Astrocyte (in vitro differentiated cells and primary cell): ENCODE results near the gene ACTG2. TPM values are rescaled to one million over a fixed set of nuclear protein-coding genes. Genes with fewer than 3 reads are reported as not detected.
A peak's percentile ranks its signal among the peaks of the same experiment; 100 is the strongest.

Experiments used
- DNase-seq: peaks from one replicate; pipeline ENCODE4 v3.0.0-alpha.2; 2010; ENCODE audit warnings: low read depth
- FAIRE-seq: peaks from 2 replicates; lab custom pipeline; 2011; peaks lifted over from hg19 to GRCh38; lab: Jason Lieb, UNC
- H2AFZ ChIP-seq: 2 replicates; pipeline ENCODE4 v1.6.0; 2012; ENCODE audit warnings: low read depth, low read length, inconsistent platforms
- H3K27ac ChIP-seq: 2 replicates; pipeline ENCODE4 v1.5.1; 2011; ENCODE audit warnings: low read depth, low read length, inconsistent platforms
- H3K27me3 ChIP-seq: 2 replicates; pipeline ENCODE4 v1.6.0; 2011; ENCODE audit warnings: low read length, inconsistent platforms; ENCODE audit not compliant: insufficient read depth
- H3K36me3 ChIP-seq: 2 replicates; pipeline ENCODE4 v1.5.1; 2011; ENCODE audit warnings: low read length, inconsistent platforms; ENCODE audit not compliant: insufficient read depth
- H3K4me1 ChIP-seq: 2 replicates; pipeline ENCODE4 v1.5.1; 2011; ENCODE audit warnings: low read length, inconsistent platforms; ENCODE audit not compliant: insufficient read depth
- H3K4me2 ChIP-seq: 2 replicates; pipeline ENCODE4 v1.6.0; 2012; ENCODE audit warnings: low read length, inconsistent platforms
- H3K4me3 ChIP-seq: 2 replicates; pipeline ENCODE4 v1.5.1; 2011; ENCODE audit warnings: low read depth, mild to moderate bottlenecking, low read length, inconsistent platforms; ENCODE audit not compliant: insufficient read depth
- H3K79me2 ChIP-seq: 2 replicates; pipeline ENCODE4 v1.6.0; 2012; ENCODE audit warnings: mild to moderate bottlenecking, low read length, inconsistent platforms; ENCODE audit not compliant: insufficient read depth
- H3K9ac ChIP-seq: 2 replicates; pipeline ENCODE4 v1.6.0; 2012; ENCODE audit warnings: mild to moderate bottlenecking, low read length, inconsistent platforms
- H3K9me3 ChIP-seq: 2 replicates; pipeline ENCODE4 v1.5.1; 2012; ENCODE audit warnings: low read depth, mild to moderate bottlenecking, low read length, inconsistent platforms; ENCODE audit not compliant: insufficient read depth
- H4K20me1 ChIP-seq: 2 replicates; pipeline ENCODE4 v1.6.0; 2012; ENCODE audit warnings: low read length, inconsistent platforms; ENCODE audit not compliant: insufficient read depth
- H3K27ac Mint-ChIP-seq: one replicate; pipeline ENCODE4 v1.8.0; 2021; ENCODE audit warnings: mild to moderate bottlenecking, mixed read lengths; ENCODE audit not compliant: unreplicated experiment
- H3K27me3 Mint-ChIP-seq: one replicate; pipeline ENCODE4 v1.8.0; 2021; ENCODE audit warnings: low read depth, mixed read lengths; ENCODE audit not compliant: unreplicated experiment
- H3K36me3 Mint-ChIP-seq: one replicate; pipeline ENCODE4 v1.8.0; 2021; ENCODE audit warnings: low read depth, mixed read lengths; ENCODE audit not compliant: unreplicated experiment
- H3K4me1 Mint-ChIP-seq: one replicate; pipeline ENCODE4 v1.8.0; 2021; ENCODE audit warnings: low read depth, mixed read lengths; ENCODE audit not compliant: unreplicated experiment
- H3K4me3 Mint-ChIP-seq: one replicate; pipeline ENCODE4 v1.8.0; 2021; ENCODE audit warnings: mild to moderate bottlenecking, moderate library complexity, mixed read lengths; ENCODE audit not compliant: unreplicated experiment
- H3K9me3 Mint-ChIP-seq: one replicate; pipeline ENCODE4 v1.8.0; 2021; ENCODE audit warnings: mild to moderate bottlenecking, mixed read lengths; ENCODE audit not compliant: unreplicated experiment
- CTCF ChIP-seq: IDR thresholded peaks from 2 replicates; pipeline ENCODE4 v1.5.1; 2011; ENCODE audit warnings: low read depth, mild to moderate bottlenecking, inconsistent platforms, low read length, moderate library complexity; ENCODE audit not compliant: insufficient read depth
- EZH2 ChIP-seq: IDR thresholded peaks from 2 replicates; pipeline ENCODE4 v1.6.1; 2012; ENCODE audit warnings: mild to moderate bottlenecking, low read length, inconsistent platforms; ENCODE audit not compliant: insufficient read depth
- total RNA-seq: library from RNA; stranded (reverse); gene quantifications from 2 replicates; pipeline ENCODE4 v1.2.1, GENCODE V29; 2021

The ACTG2 gene
- total RNA-seq, 1 donor from 2014 or later: 298 TPM

- peaks cover 26% of the 10 kb centered on the region for H3K36me3 Mint-ChIP-seq
- no peak overlapping the region for H3K9ac ChIP-seq
- peaks cover 88% of the 10 kb centered on the region for H4K20me1 ChIP-seq
- no peak overlapping the region for H3K27ac ChIP-seq
- peaks cover 12% of the 10 kb centered on the region for H3K4me1 Mint-ChIP-seq
- FAIRE-seq: no peak
- H3K79me2 ChIP-seq: peaks cover 32% of the 10 kb centered on the region
- H3K9me3 ChIP-seq: no peaks in the 10 kb centered on the region
- H3K4me3 ChIP-seq: no peak overlapping the region
- no peaks in the 10 kb centered on the region for H3K27me3 ChIP-seq
- peaks cover 21% of the 10 kb centered on the region for H3K36me3 ChIP-seq
- no peak for DNase-seq
- H3K9me3 Mint-ChIP-seq: no peaks in the 10 kb centered on the region
- no peaks in the 10 kb centered on the region for H3K27me3 Mint-ChIP-seq
- H2AFZ ChIP-seq: no peak overlapping the region
- no peak overlapping the region for H3K4me3 Mint-ChIP-seq
- TF ChIP-seq EZH2 (no peak), CTCF (no peak)
- no peak overlapping the region for H3K4me2 ChIP-seq
- peak overlapping the region; percentile 79 for H3K27ac Mint-ChIP-seq
- no peaks in the 10 kb centered on the region for H3K4me1 ChIP-seq
Measured at GRCh38 chr2:73946666-73947065, 53.9 kb downstream of the ACTG2 start.

GRCh38 chr2:73947412-73948018 is 54.7 kb downstream of the ACTG2 start:
- peaks cover 2% of the 10 kb centered on the region for H3K9me3 Mint-ChIP-seq
- H3K9ac ChIP-seq: no peak overlapping the region
- H4K20me1 ChIP-seq: peaks cover 93% of the 10 kb centered on the region
- H3K27me3 Mint-ChIP-seq: no peaks in the 10 kb centered on the region
- no peak overlapping the region for H2AFZ ChIP-seq
- peaks cover 37% of the 10 kb centered on the region for H3K79me2 ChIP-seq
- H3K4me1 ChIP-seq: peaks cover 4% of the 10 kb centered on the region
- DNase-seq: no peak
- TF ChIP-seq EZH2: no peak
- TF ChIP-seq CTCF: no peak
- no peaks in the 10 kb centered on the region for H3K27me3 ChIP-seq
- H3K4me1 Mint-ChIP-seq: peaks cover 17% of the 10 kb centered on the region
- H3K36me3 ChIP-seq: peaks cover 25% of the 10 kb centered on the region
- no peaks in the 10 kb centered on the region for H3K9me3 ChIP-seq
- H3K4me2 ChIP-seq: no peak overlapping the region
- H3K27ac ChIP-seq: no peak overlapping the region
- H3K4me3 ChIP-seq: no peak overlapping the region
- no peak overlapping the region for H3K4me3 Mint-ChIP-seq
- H3K27ac Mint-ChIP-seq: peak overlapping the region; percentile 13
- peaks cover 33% of the 10 kb centered on the region for H3K36me3 Mint-ChIP-seq
- FAIRE-seq: no peak

- Mint-ChIP-seq H3K9me3 (peaks cover 2% of the 10 kb centered on the region), H3K4me1 (peaks cover 20% of the 10 kb centered on the region), H3K36me3 (peaks cover 32% of the 10 kb centered on the region), H3K27ac (no peak overlapping the region), H3K27me3 (no peaks in the 10 kb centered on the region), H3K4me3 (no peak overlapping the region)
- Histone ChIP-seq H3K4me3 (no peak overlapping the region), H3K4me2 (no peak overlapping the region), H3K36me3 (peaks cover 36% of the 10 kb centered on the region), H3K27ac (no peak overlapping the region), H2AFZ (no peak overlapping the region), H4K20me1 (peaks cover 81% of the 10 kb centered on the region), H3K9ac (no peak overlapping the region), H3K4me1 (peaks cover 5% of the 10 kb centered on the region), H3K9me3 (no peaks in the 10 kb centered on the region), H3K79me2 (peaks cover 18% of the 10 kb centered on the region), H3K27me3 (no peaks in the 10 kb centered on the region)
- FAIRE-seq (no peak), DNase-seq (no peak)
- TF ChIP-seq CTCF: no peak
- no peak for TF ChIP-seq EZH2
Measured at GRCh38 chr2:73949802-73950201, 57.0 kb downstream of the ACTG2 start.
